PFSK-1 (cell line): ENCODE results near the gene DNAH10.

Experiments used
- FOXP2 ChIP-seq: optimal IDR thresholded peaks from 2 replicates; pipeline ENCODE3; 2011; ENCODE audit warnings: borderline replicate concordance, control low read depth, inconsistent platforms; ENCODE audit not compliant: insufficient read depth; ENCODE audit errors: extremely low read length, extremely low read depth
- POLR2AphosphoS5 ChIP-seq: IDR thresholded peaks from 2 replicates; pipeline ENCODE4 v1.6.1; 2012; ENCODE audit warnings: low read depth, mild to moderate bottlenecking, control low read depth, low read length, moderate library complexity
- TF ChIP-seq, protein P1 (sequence below), 2 experiments: IDR thresholded peaks; 2 replicates each; pipeline versions ENCODE4 v1.6.1 to v1.8.0; 2011 to 2012; ENCODE audit warnings: low read depth in 2 of 2, low read length in 2 of 2, control low read depth in 1 of 2, inconsistent platforms in 1 of 2, mild to moderate bottlenecking in 1 of 2, moderate library complexity in 1 of 2; ENCODE audit not compliant: insufficient read depth in 1 of 2

DNA sequence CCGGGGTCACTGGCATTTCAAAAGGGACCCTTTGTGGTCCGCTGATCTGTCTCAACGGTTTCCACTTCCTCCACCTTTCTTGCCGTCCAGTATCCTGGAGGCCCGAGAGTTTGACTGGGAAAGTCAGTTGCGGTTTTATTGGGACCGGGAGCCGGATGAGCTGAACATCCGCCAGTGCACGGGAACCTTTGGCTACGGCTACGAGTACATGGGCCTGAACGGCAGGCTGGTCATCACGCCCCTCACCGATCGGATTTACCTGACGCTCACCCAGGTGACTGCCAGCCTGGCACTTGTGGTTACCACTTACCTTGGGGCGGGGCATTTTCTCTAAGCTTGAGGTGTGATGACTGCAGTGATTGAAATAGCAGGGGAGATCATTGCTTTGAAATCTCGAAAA is 83.8 kb downstream of the DNAH10 start:
- TF ChIP-seq FOXP2 = no peak
- TF ChIP-seq, protein P1, sequence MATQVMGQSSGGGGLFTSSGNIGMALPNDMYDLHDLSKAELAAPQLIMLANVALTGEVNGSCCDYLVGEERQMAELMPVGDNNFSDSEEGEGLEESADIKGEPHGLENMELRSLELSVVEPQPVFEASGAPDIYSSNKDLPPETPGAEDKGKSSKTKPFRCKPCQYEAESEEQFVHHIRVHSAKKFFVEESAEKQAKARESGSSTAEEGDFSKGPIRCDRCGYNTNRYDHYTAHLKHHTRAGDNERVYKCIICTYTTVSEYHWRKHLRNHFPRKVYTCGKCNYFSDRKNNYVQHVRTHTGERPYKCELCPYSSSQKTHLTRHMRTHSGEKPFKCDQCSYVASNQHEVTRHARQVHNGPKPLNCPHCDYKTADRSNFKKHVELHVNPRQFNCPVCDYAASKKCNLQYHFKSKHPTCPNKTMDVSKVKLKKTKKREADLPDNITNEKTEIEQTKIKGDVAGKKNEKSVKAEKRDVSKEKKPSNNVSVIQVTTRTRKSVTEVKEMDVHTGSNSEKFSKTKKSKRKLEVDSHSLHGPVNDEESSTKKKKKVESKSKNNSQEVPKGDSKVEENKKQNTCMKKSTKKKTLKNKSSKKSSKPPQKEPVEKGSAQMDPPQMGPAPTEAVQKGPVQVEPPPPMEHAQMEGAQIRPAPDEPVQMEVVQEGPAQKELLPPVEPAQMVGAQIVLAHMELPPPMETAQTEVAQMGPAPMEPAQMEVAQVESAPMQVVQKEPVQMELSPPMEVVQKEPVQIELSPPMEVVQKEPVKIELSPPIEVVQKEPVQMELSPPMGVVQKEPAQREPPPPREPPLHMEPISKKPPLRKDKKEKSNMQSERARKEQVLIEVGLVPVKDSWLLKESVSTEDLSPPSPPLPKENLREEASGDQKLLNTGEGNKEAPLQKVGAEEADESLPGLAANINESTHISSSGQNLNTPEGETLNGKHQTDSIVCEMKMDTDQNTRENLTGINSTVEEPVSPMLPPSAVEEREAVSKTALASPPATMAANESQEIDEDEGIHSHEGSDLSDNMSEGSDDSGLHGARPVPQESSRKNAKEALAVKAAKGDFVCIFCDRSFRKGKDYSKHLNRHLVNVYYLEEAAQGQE (IDR thresholded peaks at IDR 0.05; ENCODE audit: insufficient read depth in 1 of 2, low read depth in 2 of 2, low read length in 2 of 2) = no peak
- TF ChIP-seq POLR2AphosphoS5 = no peak
